ENCODE results near the gene PTN. TPM values are rescaled to one million over a fixed set of nuclear protein-coding genes. Genes with fewer than 3 reads are reported as not detected.

PTN gene
- polyA plus RNA-seq, 3 donors: not detected

DNA sequence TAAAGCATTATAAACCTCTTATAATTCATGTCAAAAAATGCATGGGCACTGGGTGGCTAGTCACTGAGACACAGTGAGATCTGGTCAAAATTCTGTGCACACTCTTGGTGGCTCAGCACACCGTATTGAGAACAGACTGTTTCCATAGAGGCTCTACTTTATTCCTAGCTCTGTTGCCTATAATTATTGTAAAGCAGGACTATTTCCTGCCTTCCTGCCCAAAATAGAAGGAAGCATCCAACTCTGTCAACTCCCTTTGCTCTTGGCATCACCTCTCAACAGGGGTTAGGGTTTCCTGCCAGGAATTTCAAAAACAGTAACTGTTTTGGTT lies 45.1 kb downstream of the PTN start:
- Histone ChIP-seq H3K79me2 (ENCODE audit: insufficient read depth, low read length) (no peaks in the 10 kb centered on the region), H3K27me3 (ENCODE audit: control insufficient read depth in 2 of 2, insufficient read depth in 2 of 2, low read length in 2 of 2) (no peaks in the 10 kb centered on the region), H3K4me3 (replicated peaks in 1 of 3; ENCODE audit: low read depth in 2 of 3, low read length in 3 of 3) (no peak overlapping the region), H3K36me3 (replicated peaks in 1 of 2; ENCODE audit: control insufficient read depth in 1 of 2, insufficient read depth in 2 of 2, low read length in 2 of 2) (no peaks in the 10 kb centered on the region), H3K4me1 (ENCODE audit: control insufficient read depth in 1 of 2, insufficient read depth in 2 of 2, low read length in 2 of 2) (no peaks in the 10 kb centered on the region), H3K4me2 (replicated peaks; ENCODE audit: extremely low read depth, low read length, poor library complexity, severe bottlenecking) (no peak overlapping the region), H4K20me1 (ENCODE audit: insufficient read depth, low read length) (no peaks in the 10 kb centered on the region), H3K27ac (ENCODE audit: low read depth in 1 of 2, low read length in 2 of 2) (no peak overlapping the region), H3K9ac (ENCODE audit: insufficient read depth, low read length, poor library complexity, severe bottlenecking) (no peak overlapping the region), H2AFZ (ENCODE audit: insufficient read depth, low read depth, low read length, poor library complexity, severe bottlenecking) (no peak overlapping the region), H3K9me3 (replicated peaks in 1 of 2; ENCODE audit: control insufficient read depth in 1 of 2, insufficient read depth in 1 of 2, low read length in 2 of 2) (peaks cover 0 to 3% of the 10 kb centered on the region in 2 donors)
- WGBS (ENCODE audit: insufficient coverage): no CpG with 5 or more reads among the region's 1 CpG
- Mint-ChIP-seq H3K4me3 (no peak overlapping the region), H3K27ac (no peak overlapping the region), H3K36me3 (no peaks in the 10 kb centered on the region), H3K27me3 (ENCODE audit: low read depth in 3 of 3) (peaks cover 0 to 2% (median 0%) of the 10 kb centered on the region in 3 donors), H3K4me1 (no peaks in the 10 kb centered on the region), H3K9me3 (peaks cover 0 to 4% (median 0%) of the 10 kb centered on the region in 7 donors)
- intact Hi-C loops (cut with micrococcal nuclease): no loop called here
- TF ChIP-seq, protein P1, sequence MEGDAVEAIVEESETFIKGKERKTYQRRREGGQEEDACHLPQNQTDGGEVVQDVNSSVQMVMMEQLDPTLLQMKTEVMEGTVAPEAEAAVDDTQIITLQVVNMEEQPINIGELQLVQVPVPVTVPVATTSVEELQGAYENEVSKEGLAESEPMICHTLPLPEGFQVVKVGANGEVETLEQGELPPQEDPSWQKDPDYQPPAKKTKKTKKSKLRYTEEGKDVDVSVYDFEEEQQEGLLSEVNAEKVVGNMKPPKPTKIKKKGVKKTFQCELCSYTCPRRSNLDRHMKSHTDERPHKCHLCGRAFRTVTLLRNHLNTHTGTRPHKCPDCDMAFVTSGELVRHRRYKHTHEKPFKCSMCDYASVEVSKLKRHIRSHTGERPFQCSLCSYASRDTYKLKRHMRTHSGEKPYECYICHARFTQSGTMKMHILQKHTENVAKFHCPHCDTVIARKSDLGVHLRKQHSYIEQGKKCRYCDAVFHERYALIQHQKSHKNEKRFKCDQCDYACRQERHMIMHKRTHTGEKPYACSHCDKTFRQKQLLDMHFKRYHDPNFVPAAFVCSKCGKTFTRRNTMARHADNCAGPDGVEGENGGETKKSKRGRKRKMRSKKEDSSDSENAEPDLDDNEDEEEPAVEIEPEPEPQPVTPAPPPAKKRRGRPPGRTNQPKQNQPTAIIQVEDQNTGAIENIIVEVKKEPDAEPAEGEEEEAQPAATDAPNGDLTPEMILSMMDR (IDR thresholded peaks at IDR 0.05): no peak
- DNase-seq: no peak

DNA sequence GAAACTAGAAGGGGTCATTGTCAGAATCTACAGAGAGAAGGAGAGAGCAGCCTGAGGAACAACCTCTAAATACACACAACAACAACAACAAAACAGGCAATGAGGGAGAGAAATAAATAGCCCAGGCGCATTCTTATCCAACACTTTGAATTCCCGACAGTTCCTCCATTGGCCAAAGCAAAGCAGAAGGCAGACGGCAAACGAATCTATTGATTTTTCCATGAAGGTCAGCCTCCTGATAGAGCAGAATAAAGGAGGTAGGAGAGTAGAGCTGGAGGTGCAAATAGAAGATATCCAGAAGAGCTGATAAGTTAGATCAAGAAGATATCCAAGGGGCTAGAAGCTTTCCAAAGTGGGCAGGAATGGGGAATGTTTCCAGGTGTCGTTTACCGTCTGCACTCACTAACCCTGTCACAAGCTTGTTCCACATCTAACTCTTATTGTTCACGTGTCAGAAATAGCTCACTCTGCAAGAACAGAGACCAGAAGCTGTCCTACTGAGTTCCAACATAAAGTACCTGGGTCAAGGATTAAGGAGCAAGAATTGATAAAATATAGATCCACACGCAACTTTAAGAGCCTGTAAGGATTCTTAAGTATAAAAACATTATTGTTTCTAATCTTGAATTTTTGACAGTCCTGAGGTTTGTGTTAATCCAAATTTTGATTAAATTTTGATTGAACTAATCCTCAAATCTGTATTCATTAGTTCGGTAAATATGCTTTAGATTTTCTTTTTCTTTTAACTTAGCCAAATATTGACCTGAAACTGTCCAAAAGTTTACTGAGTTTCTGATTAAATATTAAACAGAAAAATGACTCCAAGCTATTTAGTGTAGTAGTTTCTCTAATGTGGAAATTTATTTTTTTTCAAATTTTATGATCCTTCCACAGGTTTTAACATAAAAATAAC lies 45.7 kb downstream of the PTN start:
- Histone ChIP-seq H3K4me1 (ENCODE audit: control insufficient read depth in 1 of 2, insufficient read depth in 2 of 2, low read length in 2 of 2) (no peaks in the 10 kb centered on the region), H3K79me2 (ENCODE audit: insufficient read depth, low read length) (no peaks in the 10 kb centered on the region), H3K27me3 (ENCODE audit: control insufficient read depth in 2 of 2, insufficient read depth in 2 of 2, low read length in 2 of 2) (no peaks in the 10 kb centered on the region), H3K9me3 (replicated peaks in 1 of 2; ENCODE audit: control insufficient read depth in 1 of 2, insufficient read depth in 1 of 2, low read length in 2 of 2) (peaks cover 0 to 3% of the 10 kb centered on the region in 2 donors), H3K4me3 (replicated peaks in 1 of 3; ENCODE audit: low read depth in 2 of 3, low read length in 3 of 3) (no peak overlapping the region), H3K4me2 (replicated peaks; ENCODE audit: extremely low read depth, low read length, poor library complexity, severe bottlenecking) (no peak overlapping the region), H3K36me3 (replicated peaks in 1 of 2; ENCODE audit: control insufficient read depth in 1 of 2, insufficient read depth in 2 of 2, low read length in 2 of 2) (no peaks in the 10 kb centered on the region), H2AFZ (ENCODE audit: insufficient read depth, low read depth, low read length, poor library complexity, severe bottlenecking) (no peak overlapping the region), H3K27ac (ENCODE audit: low read depth in 1 of 2, low read length in 2 of 2) (no peak overlapping the region), H3K9ac (ENCODE audit: insufficient read depth, low read length, poor library complexity, severe bottlenecking) (no peak overlapping the region), H4K20me1 (ENCODE audit: insufficient read depth, low read length) (no peaks in the 10 kb centered on the region)
- no peak overlapping the region for H3K4me3 Mint-ChIP-seq
- TF ChIP-seq, protein P1 (IDR thresholded peaks at IDR 0.05): no peak
- no peaks in the 10 kb centered on the region for H3K36me3 Mint-ChIP-seq
- H3K27me3 Mint-ChIP-seq (ENCODE audit: low read depth in 3 of 3): peaks cover 0 to 2% (median 0%) of the 10 kb centered on the region in 3 donors
- intact Hi-C loops (cut with micrococcal nuclease): no loop called here
- H3K27ac Mint-ChIP-seq: no peak overlapping the region
- 98% methylated on average over 4 of the region's 9 CpGs for WGBS (ENCODE audit: insufficient coverage)
- no peaks in the 10 kb centered on the region for H3K4me1 Mint-ChIP-seq
- no peak for DNase-seq
- peaks cover 0 to 4% (median 0%) of the 10 kb centered on the region in 7 donors for H3K9me3 Mint-ChIP-seq

Data from CD14-positive monocyte (primary cell).